GM12878 (cell line): Measurements from ENCODE around the gene COA4.

Source experiments
- ASH2L ChIP-seq: fragments of 300-600, 200-600 bp; sonication (generic); IDR thresholded peaks from 2 replicates; pipeline ENCODE4 v1.6.1; 2017; ENCODE audit warnings: low read depth, mild to moderate bottlenecking, borderline replicate concordance
- CEBPB ChIP-seq, 2 experiments: fragments of 150-350 bp in 1 of 2; IDR thresholded peaks; 2 replicates each; pipeline ENCODE4 v1.6.1; 2012 to 2014; ENCODE audit warnings: low read depth in 2 of 2, low read length in 2 of 2, borderline replicate concordance in 1 of 2, inconsistent platforms in 1 of 2
- CUX1 ChIP-seq: IDR thresholded peaks from 2 replicates; pipeline ENCODE4 v1.6.1; 2012; ENCODE audit warnings: improper control_type of control experiment, low read depth, low read length; ENCODE audit not compliant: insufficient replicate concordance
- EED ChIP-seq: sonication (generic); IDR thresholded peaks from 2 replicates; pipeline ENCODE4 v1.6.1; 2016; ENCODE audit warnings: antibody characterized with exemption, low read depth
- EP300 ChIP-seq, 2 experiments: fragments of 150-350 bp in 1 of 2; IDR thresholded peaks; 2 replicates each; pipeline ENCODE4 v1.6.1; 2011 to 2012; ENCODE audit warnings: low read depth in 2 of 2, low read length in 2 of 2, borderline replicate concordance in 1 of 2, improper control_type of control experiment in 1 of 2, inconsistent platforms in 1 of 2; ENCODE audit not compliant: control insufficient read depth in 1 of 2
- ESRRA ChIP-seq: IDR thresholded peaks from 2 replicates; pipeline ENCODE4 v1.6.1; 2012; ENCODE audit warnings: mild to moderate bottlenecking, low read length, improper control_type of control experiment
- POLR2AphosphoS5 ChIP-seq: IDR thresholded peaks from 2 replicates; pipeline ENCODE4 v1.6.1; 2011; ENCODE audit warnings: mild to moderate bottlenecking, low read length, inconsistent platforms
- SP1 ChIP-seq: IDR thresholded peaks from one replicate; pipeline ENCODE4 v1.6.1; 2011; ENCODE audit warnings: low read depth, low read length
- SPI1 ChIP-seq: IDR thresholded peaks from 2 replicates; pipeline ENCODE4 v1.6.1; 2011; ENCODE audit warnings: low read depth, mild to moderate bottlenecking, low read length, moderate library complexity, borderline replicate concordance; ENCODE audit not compliant: insufficient read depth
- ZNF274 ChIP-seq: IDR thresholded peaks from one replicate; pipeline ENCODE4 v1.8.0; 2011; ENCODE audit not compliant: insufficient read length, insufficient read depth
- ZNF622 ChIP-seq: fragments of 450-650 bp; IDR thresholded peaks from 2 replicates; pipeline ENCODE4 v1.6.1; 2017; ENCODE audit warnings: mild to moderate bottlenecking, inconsistent platforms
- TF ChIP-seq, protein P1 (sequence below), 3 experiments: IDR thresholded peaks in 2 of 3; conservative IDR thresholded peaks in 1 of 3; 2 replicates each; pipeline ENCODE4 v1.5.1; 2011; ENCODE audit warnings: low read depth in 3 of 3, low read length in 3 of 3, mild to moderate bottlenecking in 3 of 3, control low read depth in 2 of 3, moderate library complexity in 2 of 3, inconsistent platforms in 1 of 3, mixed read lengths in 1 of 3; ENCODE audit not compliant: control insufficient read depth in 2 of 3, insufficient read depth in 1 of 3; ENCODE audit errors: extremely low read depth in 1 of 3
- TF ChIP-seq, protein P2 (sequence below): fragments of 450-650 bp; IDR thresholded peaks from 2 replicates; pipeline ENCODE4 v1.6.1; 2017; ENCODE audit warnings: low read depth, mild to moderate bottlenecking, moderate library complexity
- TF ChIP-seq, protein P3 (sequence below): IDR thresholded peaks from 2 replicates; pipeline ENCODE4 v1.6.1; 2012; ENCODE audit warnings: mild to moderate bottlenecking, low read depth, low read length

DNA sequence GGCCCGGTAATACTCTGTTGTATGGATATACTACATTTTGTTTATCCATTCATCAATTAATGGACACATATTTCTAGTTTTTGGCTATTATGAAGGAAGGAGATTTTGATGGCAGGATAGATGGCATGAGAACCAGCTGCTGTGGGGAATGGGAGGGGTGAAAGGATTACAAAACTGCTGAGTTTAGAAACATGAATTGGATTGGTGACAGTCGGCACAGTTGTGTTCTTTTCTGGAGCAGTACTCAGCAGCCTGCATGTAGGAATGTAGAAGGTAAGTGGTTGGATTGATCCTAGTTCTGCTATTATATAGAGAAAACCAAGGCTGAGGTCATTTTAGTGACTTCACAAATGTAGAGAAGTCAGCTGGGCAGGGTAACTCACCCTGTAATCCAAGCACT is 7.2 kb upstream of the COA4 start:
- TF ChIP-seq CEBPB (IDR thresholded peaks at IDR 0.05; ENCODE audit: borderline replicate concordance in 1 of 2, low read depth in 2 of 2, low read length in 2 of 2) = no peak
- TF ChIP-seq, protein P1, sequence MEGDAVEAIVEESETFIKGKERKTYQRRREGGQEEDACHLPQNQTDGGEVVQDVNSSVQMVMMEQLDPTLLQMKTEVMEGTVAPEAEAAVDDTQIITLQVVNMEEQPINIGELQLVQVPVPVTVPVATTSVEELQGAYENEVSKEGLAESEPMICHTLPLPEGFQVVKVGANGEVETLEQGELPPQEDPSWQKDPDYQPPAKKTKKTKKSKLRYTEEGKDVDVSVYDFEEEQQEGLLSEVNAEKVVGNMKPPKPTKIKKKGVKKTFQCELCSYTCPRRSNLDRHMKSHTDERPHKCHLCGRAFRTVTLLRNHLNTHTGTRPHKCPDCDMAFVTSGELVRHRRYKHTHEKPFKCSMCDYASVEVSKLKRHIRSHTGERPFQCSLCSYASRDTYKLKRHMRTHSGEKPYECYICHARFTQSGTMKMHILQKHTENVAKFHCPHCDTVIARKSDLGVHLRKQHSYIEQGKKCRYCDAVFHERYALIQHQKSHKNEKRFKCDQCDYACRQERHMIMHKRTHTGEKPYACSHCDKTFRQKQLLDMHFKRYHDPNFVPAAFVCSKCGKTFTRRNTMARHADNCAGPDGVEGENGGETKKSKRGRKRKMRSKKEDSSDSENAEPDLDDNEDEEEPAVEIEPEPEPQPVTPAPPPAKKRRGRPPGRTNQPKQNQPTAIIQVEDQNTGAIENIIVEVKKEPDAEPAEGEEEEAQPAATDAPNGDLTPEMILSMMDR (IDR thresholded peaks at IDR 0.05 in 2 of 3, conservative IDR thresholded peaks at IDR 0.05 in 1 of 3; ENCODE audit: control insufficient read depth in 2 of 3, extremely low read depth in 1 of 3, insufficient read depth in 1 of 3, low read depth in 3 of 3, low read length in 3 of 3) = no peak
- TF ChIP-seq SPI1 = no peak
- TF ChIP-seq ESRRA = no peak
- no peak for TF ChIP-seq ASH2L
- no peak for TF ChIP-seq POLR2AphosphoS5
- no peak for TF ChIP-seq SP1
- TF ChIP-seq EP300 (IDR thresholded peaks at IDR 0.05; ENCODE audit: borderline replicate concordance in 1 of 2, control insufficient read depth in 1 of 2, low read depth in 2 of 2, low read length in 2 of 2) = no peak
- TF ChIP-seq ZNF274 = no peak
- TF ChIP-seq, protein P2, sequence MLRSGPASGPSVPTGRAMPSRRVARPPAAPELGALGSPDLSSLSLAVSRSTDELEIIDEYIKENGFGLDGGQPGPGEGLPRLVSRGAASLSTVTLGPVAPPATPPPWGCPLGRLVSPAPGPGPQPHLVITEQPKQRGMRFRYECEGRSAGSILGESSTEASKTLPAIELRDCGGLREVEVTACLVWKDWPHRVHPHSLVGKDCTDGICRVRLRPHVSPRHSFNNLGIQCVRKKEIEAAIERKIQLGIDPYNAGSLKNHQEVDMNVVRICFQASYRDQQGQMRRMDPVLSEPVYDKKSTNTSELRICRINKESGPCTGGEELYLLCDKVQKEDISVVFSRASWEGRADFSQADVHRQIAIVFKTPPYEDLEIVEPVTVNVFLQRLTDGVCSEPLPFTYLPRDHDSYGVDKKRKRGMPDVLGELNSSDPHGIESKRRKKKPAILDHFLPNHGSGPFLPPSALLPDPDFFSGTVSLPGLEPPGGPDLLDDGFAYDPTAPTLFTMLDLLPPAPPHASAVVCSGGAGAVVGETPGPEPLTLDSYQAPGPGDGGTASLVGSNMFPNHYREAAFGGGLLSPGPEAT = no peak
- TF ChIP-seq EED = no peak
- no peak for TF ChIP-seq CUX1
- TF ChIP-seq ZNF622 = no peak
- TF ChIP-seq, protein P3, sequence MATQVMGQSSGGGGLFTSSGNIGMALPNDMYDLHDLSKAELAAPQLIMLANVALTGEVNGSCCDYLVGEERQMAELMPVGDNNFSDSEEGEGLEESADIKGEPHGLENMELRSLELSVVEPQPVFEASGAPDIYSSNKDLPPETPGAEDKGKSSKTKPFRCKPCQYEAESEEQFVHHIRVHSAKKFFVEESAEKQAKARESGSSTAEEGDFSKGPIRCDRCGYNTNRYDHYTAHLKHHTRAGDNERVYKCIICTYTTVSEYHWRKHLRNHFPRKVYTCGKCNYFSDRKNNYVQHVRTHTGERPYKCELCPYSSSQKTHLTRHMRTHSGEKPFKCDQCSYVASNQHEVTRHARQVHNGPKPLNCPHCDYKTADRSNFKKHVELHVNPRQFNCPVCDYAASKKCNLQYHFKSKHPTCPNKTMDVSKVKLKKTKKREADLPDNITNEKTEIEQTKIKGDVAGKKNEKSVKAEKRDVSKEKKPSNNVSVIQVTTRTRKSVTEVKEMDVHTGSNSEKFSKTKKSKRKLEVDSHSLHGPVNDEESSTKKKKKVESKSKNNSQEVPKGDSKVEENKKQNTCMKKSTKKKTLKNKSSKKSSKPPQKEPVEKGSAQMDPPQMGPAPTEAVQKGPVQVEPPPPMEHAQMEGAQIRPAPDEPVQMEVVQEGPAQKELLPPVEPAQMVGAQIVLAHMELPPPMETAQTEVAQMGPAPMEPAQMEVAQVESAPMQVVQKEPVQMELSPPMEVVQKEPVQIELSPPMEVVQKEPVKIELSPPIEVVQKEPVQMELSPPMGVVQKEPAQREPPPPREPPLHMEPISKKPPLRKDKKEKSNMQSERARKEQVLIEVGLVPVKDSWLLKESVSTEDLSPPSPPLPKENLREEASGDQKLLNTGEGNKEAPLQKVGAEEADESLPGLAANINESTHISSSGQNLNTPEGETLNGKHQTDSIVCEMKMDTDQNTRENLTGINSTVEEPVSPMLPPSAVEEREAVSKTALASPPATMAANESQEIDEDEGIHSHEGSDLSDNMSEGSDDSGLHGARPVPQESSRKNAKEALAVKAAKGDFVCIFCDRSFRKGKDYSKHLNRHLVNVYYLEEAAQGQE = no peak
